ENCODE measurements around the gene SYT1. TPM values are rescaled to one million over a fixed set of nuclear protein-coding genes. Genes with fewer than 3 reads are reported as not detected.

Gene SYT1
- total and polyA plus RNA-seq, 2 of the 4 experiments (the other 2 are of a cell fraction), result 2.8 to 3.0 TPM

- H4K5ac ChIP-seq (ENCODE audit: low read depth, low read length), result no peak overlapping the region
- no peak overlapping the region for H3K4me3 ChIP-seq (ENCODE audit: insufficient read depth, low read depth, low read length)
- intact Hi-C loops (cut with micrococcal nuclease) (no loop called here), dilution Hi-C loops (cut with HindIII; ENCODE audit: low sequenced_read_pairs, unreplicated experiment) (no loop called here), in situ Hi-C loops (cut with MboI; ENCODE audit: low sequenced_read_pairs) (loop anchor here (25.0 kb wide), 1 partner anchor 1179 kb away; no protein-coding TSS in a partner anchor)
- TF ChIP-seq BHLHE40 (IDR thresholded peaks at IDR 0.05; ENCODE audit: low read depth, low read length) (no peak), MAZ (IDR thresholded peaks at IDR 0.05; ENCODE audit: borderline replicate concordance, low read depth, low read length) (no peak), CEBPB (IDR thresholded peaks at IDR 0.05; ENCODE audit: low read depth, low read length) (no peak), USF2 (IDR thresholded peaks at IDR 0.05; ENCODE audit: low read depth, low read length) (no peak), NFE2L2 (IDR thresholded peaks at IDR 0.05; ENCODE audit: low read depth, low read length) (no peak), FOS (IDR thresholded peaks at IDR 0.05; ENCODE audit: low read depth, low read length) (no peak), RFX5 (IDR thresholded peaks at IDR 0.05; ENCODE audit: low read depth, low read length) (no peak), RAD21 (IDR thresholded peaks at IDR 0.05; ENCODE audit: low read length) (no peak), CHD1 (IDR thresholded peaks at IDR 0.05; ENCODE audit: low read depth, low read length) (no peak), MXI1 (IDR thresholded peaks at IDR 0.05; ENCODE audit: borderline replicate concordance, low read depth, low read length) (no peak), CTCF (conservative IDR thresholded peaks at IDR 0.05; ENCODE audit: low read depth, low read length) (no peak), MAFK (IDR thresholded peaks at IDR 0.05; ENCODE audit: low read depth, low read length) (no peak), SMC3 (IDR thresholded peaks at IDR 0.05; ENCODE audit: low read depth, low read length) (no peak), POLR2A (IDR thresholded peaks at IDR 0.05; ENCODE audit: low read depth, low read length) (no peak), RCOR1 (IDR thresholded peaks at IDR 0.05; ENCODE audit: insufficient replicate concordance, low read length) (no peak), ELK1 (IDR thresholded peaks at IDR 0.05; ENCODE audit: borderline replicate concordance, low read depth, low read length) (no peak)
- H2AK5ac ChIP-seq (ENCODE audit: low read depth, low read length), result no peak overlapping the region
- BruUV-seq (replicated peaks), result no TSS peak
- no peaks in the 10 kb centered on the region for H4K20me1 ChIP-seq (ENCODE audit: insufficient read depth, low read length)
- H4K91ac ChIP-seq (ENCODE audit: insufficient read depth, low read depth, low read length), result no peak overlapping the region
- no peaks in the 10 kb centered on the region for H3K4me1 ChIP-seq (ENCODE audit: control insufficient read depth, insufficient read depth, low read length)
- no peak overlapping the region for H3K4me2 ChIP-seq (ENCODE audit: low read depth, low read length)
- H2BK15ac ChIP-seq (ENCODE audit: low read depth, low read length), result no peak overlapping the region
- H3K36me3 ChIP-seq (ENCODE audit: control insufficient read depth, insufficient read depth, low read length), result no peaks in the 10 kb centered on the region
- no peak overlapping the region for H3K56ac ChIP-seq (ENCODE audit: extremely low read depth, insufficient read depth, low read length)
- no peak for DNase-seq
- no peak overlapping the region for H2BK5ac ChIP-seq (ENCODE audit: low read depth, low read length, poor library complexity, severe bottlenecking)
- H3K27ac ChIP-seq (ENCODE audit: insufficient read depth, low read length), result no peak overlapping the region
- H3K9me3 ChIP-seq (ENCODE audit: control insufficient read depth, insufficient read depth, low read length), result no peaks in the 10 kb centered on the region
- no peak overlapping the region for H3K14ac ChIP-seq (replicated peaks; ENCODE audit: low read depth, low read length)
- no peaks in the 10 kb centered on the region for H3K9me1 ChIP-seq (ENCODE audit: insufficient read depth, low read length)
- no peak for ATAC-seq (ENCODE audit: low read depth)
- no peak overlapping the region for H3K23ac ChIP-seq (ENCODE audit: low read depth, low read length)
- H2BK20ac ChIP-seq (ENCODE audit: low read depth, low read length), result no peak overlapping the region
- H3K27me3 ChIP-seq (ENCODE audit: control insufficient read depth, insufficient read depth, low read length), result no peaks in the 10 kb centered on the region
- no peak overlapping the region for H3K4ac ChIP-seq (ENCODE audit: low read depth, low read length)
- H3K79me1 ChIP-seq (ENCODE audit: low read depth in 1 of 2, low read length in 2 of 2), result no peaks in the 10 kb centered on the region
- ChIA-PET CTCF (no interaction called here), POLR2A (ENCODE audit: unreplicated experiment) (no interaction called here)
- no CpG with 5 or more reads among the region's 2 CpGs for WGBS, 2 experiments (ENCODE audit: extremely low coverage in 2 of 2, insufficient read length in 1 of 2)
- H3K9ac ChIP-seq (ENCODE audit: low read depth, low read length), result no peak overlapping the region
- no peak overlapping the region for H2AK9ac ChIP-seq (replicated peaks; ENCODE audit: low read depth, low read length, poor library complexity)
- no peak overlapping the region for H2AFZ ChIP-seq (replicated peaks; ENCODE audit: low read length, poor library complexity)
- no peak overlapping the region for H4K8ac ChIP-seq (ENCODE audit: low read depth in 2 of 2, low read length in 2 of 2)
- H3K18ac ChIP-seq (ENCODE audit: low read depth, low read length), result no peak overlapping the region
- no peak overlapping the region for H2BK120ac ChIP-seq (ENCODE audit: low read depth, low read length)
Observed at GRCh38 chr12:79366374-79366773, 501.8 kb downstream of the SYT1 start.
